ENCODE measurements around the gene EBF4. TPM values are rescaled to one million over a fixed set of nuclear protein-coding genes. Genes with fewer than 3 reads are reported as not detected.

Gene EBF4
- total RNA-seq, 1 donor from 2014 or later = 1.3 TPM

DNA sequence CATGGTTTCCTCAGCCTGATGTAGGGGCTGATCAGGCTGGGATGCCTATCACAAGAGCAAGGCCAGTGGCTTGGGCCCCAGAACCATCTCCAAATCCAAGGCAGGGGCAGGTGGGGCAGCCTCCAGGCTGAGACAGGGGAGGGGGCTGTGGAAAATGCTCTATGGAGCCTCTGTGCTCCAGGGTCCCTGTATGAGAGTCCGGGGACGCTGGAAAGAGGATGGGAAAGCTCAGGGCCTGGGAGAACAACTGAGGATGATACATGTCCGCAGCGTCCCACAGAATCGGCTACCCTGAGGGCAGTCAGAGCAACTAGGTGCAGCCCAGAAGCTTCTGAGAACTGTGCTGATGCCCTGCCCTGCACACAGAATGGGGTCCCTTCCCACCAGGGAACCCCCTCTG, 64.4 kb downstream of the EBF4 start:
- no peak for DNase-seq (ENCODE audit: low read depth)

DNA sequence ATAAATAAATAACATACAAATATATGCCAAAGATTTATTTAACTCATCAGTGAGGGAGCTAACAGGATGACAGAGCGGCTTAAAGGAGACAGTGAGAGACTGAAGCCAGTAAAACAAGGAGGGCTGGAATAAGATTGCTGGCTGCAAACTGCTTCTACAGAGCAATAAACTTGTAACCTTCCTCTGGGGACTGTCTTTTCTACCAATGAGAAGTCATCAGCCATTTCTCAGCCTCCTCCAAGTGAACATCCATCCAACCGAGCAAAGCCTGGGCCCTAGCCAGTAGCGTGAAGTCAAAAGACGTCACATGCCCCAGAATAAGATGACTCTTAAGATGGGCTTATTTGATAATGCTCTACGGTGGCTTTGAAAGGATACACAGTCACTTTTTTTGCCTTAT, 65.4 kb downstream of the EBF4 start:
- FAIRE-seq (no peak), DNase-seq (ENCODE audit: low read depth) (no peak)
- H3K27me3 ChIP-seq (ENCODE audit: control insufficient read depth, insufficient read depth, low read length) = peaks cover 18% of the 10 kb centered on the region
- no peak overlapping the region for H3K4me3 ChIP-seq (ENCODE audit: low read depth, low read length)
- no peaks in the 10 kb centered on the region for H3K36me3 ChIP-seq (ENCODE audit: control insufficient read depth, insufficient read depth, low read length)
- TF ChIP-seq, protein P1, sequence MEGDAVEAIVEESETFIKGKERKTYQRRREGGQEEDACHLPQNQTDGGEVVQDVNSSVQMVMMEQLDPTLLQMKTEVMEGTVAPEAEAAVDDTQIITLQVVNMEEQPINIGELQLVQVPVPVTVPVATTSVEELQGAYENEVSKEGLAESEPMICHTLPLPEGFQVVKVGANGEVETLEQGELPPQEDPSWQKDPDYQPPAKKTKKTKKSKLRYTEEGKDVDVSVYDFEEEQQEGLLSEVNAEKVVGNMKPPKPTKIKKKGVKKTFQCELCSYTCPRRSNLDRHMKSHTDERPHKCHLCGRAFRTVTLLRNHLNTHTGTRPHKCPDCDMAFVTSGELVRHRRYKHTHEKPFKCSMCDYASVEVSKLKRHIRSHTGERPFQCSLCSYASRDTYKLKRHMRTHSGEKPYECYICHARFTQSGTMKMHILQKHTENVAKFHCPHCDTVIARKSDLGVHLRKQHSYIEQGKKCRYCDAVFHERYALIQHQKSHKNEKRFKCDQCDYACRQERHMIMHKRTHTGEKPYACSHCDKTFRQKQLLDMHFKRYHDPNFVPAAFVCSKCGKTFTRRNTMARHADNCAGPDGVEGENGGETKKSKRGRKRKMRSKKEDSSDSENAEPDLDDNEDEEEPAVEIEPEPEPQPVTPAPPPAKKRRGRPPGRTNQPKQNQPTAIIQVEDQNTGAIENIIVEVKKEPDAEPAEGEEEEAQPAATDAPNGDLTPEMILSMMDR (IDR thresholded peaks at IDR 0.05; ENCODE audit: insufficient read depth, low read length, severe bottlenecking) = no peak

More for the DNA sequence above, 64.4 kb downstream of the EBF4 start:
- no peaks in the 10 kb centered on the region for H3K36me3 ChIP-seq (ENCODE audit: control insufficient read depth, insufficient read depth, low read length)
- TF ChIP-seq, protein P1 (IDR thresholded peaks at IDR 0.05; ENCODE audit: insufficient read depth, low read length, severe bottlenecking) = no peak
- peaks cover 20% of the 10 kb centered on the region for H3K27me3 ChIP-seq (ENCODE audit: control insufficient read depth, insufficient read depth, low read length)
- FAIRE-seq = no peak
- H3K4me3 ChIP-seq (ENCODE audit: low read depth, low read length) = no peak overlapping the region

GRCh38 chr20:2759143-2759542, 66.6 kb downstream of the EBF4 start:
- FAIRE-seq (no peak), DNase-seq (ENCODE audit: low read depth) (no peak)
- peaks cover 11% of the 10 kb centered on the region for H3K27me3 ChIP-seq (ENCODE audit: control insufficient read depth, insufficient read depth, low read length)
- H3K36me3 ChIP-seq (ENCODE audit: control insufficient read depth, insufficient read depth, low read length) = no peaks in the 10 kb centered on the region
- H3K4me3 ChIP-seq (ENCODE audit: low read depth, low read length) = no peak overlapping the region
- TF ChIP-seq, protein P1 (IDR thresholded peaks at IDR 0.05; ENCODE audit: insufficient read depth, low read length, severe bottlenecking) = no peak

- no peak for DNase-seq (ENCODE audit: low read depth)
- TF ChIP-seq, protein P1 (IDR thresholded peaks at IDR 0.05; ENCODE audit: insufficient read depth, low read length, severe bottlenecking) = no peak
- Histone ChIP-seq H3K27me3 (ENCODE audit: control insufficient read depth, insufficient read depth, low read length) (peaks cover 10% of the 10 kb centered on the region), H3K4me3 (ENCODE audit: low read depth, low read length) (no peak overlapping the region), H3K36me3 (ENCODE audit: control insufficient read depth, insufficient read depth, low read length) (no peaks in the 10 kb centered on the region)
- no peak for FAIRE-seq
Measured at GRCh38 chr20:2759603-2760296, 67.2 kb downstream of the EBF4 start.

DNA sequence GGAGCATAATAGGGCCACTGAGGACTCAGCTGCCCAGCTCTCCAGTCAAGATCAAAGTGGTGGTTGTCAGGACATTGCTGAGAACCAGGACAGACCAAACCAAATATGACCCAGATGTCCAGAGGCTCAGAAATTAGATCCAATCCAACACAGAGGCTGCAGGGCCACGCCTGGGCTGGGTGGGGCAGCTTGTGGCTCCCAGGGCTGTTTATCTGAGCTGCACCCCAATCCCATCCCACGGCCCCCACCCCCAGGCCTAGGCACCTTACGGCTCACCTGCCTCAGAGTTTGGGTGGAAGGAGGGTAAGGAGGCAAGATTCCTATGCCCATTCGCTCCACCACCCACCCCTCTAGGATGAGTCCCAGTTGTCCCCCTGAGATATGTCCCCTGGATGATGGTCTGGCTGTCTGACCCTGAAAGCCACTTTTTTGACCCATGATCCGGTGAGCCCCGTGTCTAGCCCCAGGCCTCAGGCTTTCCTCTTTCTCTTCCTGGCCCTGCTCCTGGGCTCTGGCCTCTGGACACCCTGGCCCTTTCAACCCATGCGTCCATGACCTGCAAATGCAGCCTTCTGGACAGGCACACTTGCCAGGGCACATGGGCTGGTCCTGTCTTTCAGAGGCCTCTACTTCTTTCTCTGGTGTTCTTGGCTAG, 67.8 kb downstream of the EBF4 start:
- no peak for FAIRE-seq

More for the DNA sequence above, 67.8 kb downstream of the EBF4 start:
- TF ChIP-seq, protein P1 (IDR thresholded peaks at IDR 0.05; ENCODE audit: insufficient read depth, low read length, severe bottlenecking) = no peak
- no peak for DNase-seq (ENCODE audit: low read depth)
- peaks cover 10% of the 10 kb centered on the region for H3K27me3 ChIP-seq (ENCODE audit: control insufficient read depth, insufficient read depth, low read length)
- no peaks in the 10 kb centered on the region for H3K36me3 ChIP-seq (ENCODE audit: control insufficient read depth, insufficient read depth, low read length)
- no peak overlapping the region for H3K4me3 ChIP-seq (ENCODE audit: low read depth, low read length)
